ENCODE data around the gene MAP7.
"Not testable (repeated sequence)": the region's sequence is repeated elsewhere in the genome, so short reads cannot be mapped to it uniquely, and the experiment has no call there.

Gene MAP7

GRCh38 chr6:136383268-136383937 is 166.8 kb downstream of the MAP7 start:
- H3K4me3 ChIP-seq (ENCODE audit: control insufficient read depth in 1 of 7, extremely low read depth in 1 of 7, insufficient read depth in 4 of 7, low read depth in 2 of 7, low read length in 6 of 7) = no peak overlapping the region
- H3K27me3 ChIP-seq (replicated peaks in 2 of 5; ENCODE audit: control insufficient read depth in 4 of 5, insufficient read depth in 5 of 5, low read length in 4 of 5) = no peaks in the 10 kb centered on the region
- H3K4me1 ChIP-seq (ENCODE audit: control extremely low read depth in 1 of 4, control insufficient read depth in 4 of 4, insufficient read depth in 4 of 4, low read length in 3 of 4) = no peaks in the 10 kb centered on the region
- no peak overlapping the region for H3K27ac ChIP-seq (ENCODE audit: insufficient read depth in 1 of 2, low read depth in 1 of 2, low read length in 2 of 2, poor library complexity in 1 of 2, severe bottlenecking in 2 of 2)
- peaks cover 0 to 37% (median 16%) of the 10 kb centered on the region in 4 experiments for H3K36me3 ChIP-seq (ENCODE audit: control insufficient read depth in 4 of 4, insufficient read depth in 4 of 4, low read length in 3 of 4)
- H3K9me3 ChIP-seq (ENCODE audit: control extremely low read depth in 1 of 5, control insufficient read depth in 4 of 5, insufficient read depth in 2 of 5, low read depth in 1 of 5, low read length in 4 of 5) = no peaks in the 10 kb centered on the region
- no peak for DNase-seq
- ChIA-PET CTCF (no interaction called here), POLR2A (no interaction called here)
- 98% methylated on average over 7 of the region's 9 CpGs for WGBS (ENCODE audit: insufficient coverage)

GRCh38 chr6:136382676-136383252 is 167.5 kb downstream of the MAP7 start:
- Histone ChIP-seq H3K4me3 (ENCODE audit: control insufficient read depth in 1 of 7, extremely low read depth in 1 of 7, insufficient read depth in 4 of 7, low read depth in 2 of 7, low read length in 6 of 7) (no peak overlapping the region), H3K36me3 (ENCODE audit: control insufficient read depth in 4 of 4, insufficient read depth in 4 of 4, low read length in 3 of 4) (peaks cover 0 to 35% (median 17%) of the 10 kb centered on the region in 4 experiments), H3K9me3 (ENCODE audit: control extremely low read depth in 1 of 5, control insufficient read depth in 4 of 5, insufficient read depth in 2 of 5, low read depth in 1 of 5, low read length in 4 of 5) (no peaks in the 10 kb centered on the region), H3K4me1 (ENCODE audit: control extremely low read depth in 1 of 4, control insufficient read depth in 4 of 4, insufficient read depth in 4 of 4, low read length in 3 of 4) (no peaks in the 10 kb centered on the region), H3K27ac (ENCODE audit: insufficient read depth in 1 of 2, low read depth in 1 of 2, low read length in 2 of 2, poor library complexity in 1 of 2, severe bottlenecking in 2 of 2) (no peak overlapping the region), H3K27me3 (replicated peaks in 2 of 5; ENCODE audit: control insufficient read depth in 4 of 5, insufficient read depth in 5 of 5, low read length in 4 of 5) (no peaks in the 10 kb centered on the region)
- no peak for DNase-seq
- ChIA-PET POLR2A (no interaction called here), CTCF (no interaction called here)

- DNase-seq = peak; percentile 19 to 51 (median 50)
- Histone ChIP-seq H3K27ac (ENCODE audit: insufficient read depth in 1 of 2, low read depth in 1 of 2, low read length in 2 of 2, poor library complexity in 1 of 2, severe bottlenecking in 2 of 2) (no peak overlapping the region), H3K27me3 (replicated peaks in 2 of 5; ENCODE audit: control insufficient read depth in 4 of 5, insufficient read depth in 5 of 5, low read length in 4 of 5) (no peaks in the 10 kb centered on the region), H3K9me3 (ENCODE audit: control extremely low read depth in 1 of 5, control insufficient read depth in 4 of 5, insufficient read depth in 2 of 5, low read depth in 1 of 5, low read length in 4 of 5) (no peaks in the 10 kb centered on the region), H3K36me3 (ENCODE audit: control insufficient read depth in 4 of 4, insufficient read depth in 4 of 4, low read length in 3 of 4) (peaks cover 9 to 39% (median 32%) of the 10 kb centered on the region in 4 experiments), H3K4me3 (ENCODE audit: control insufficient read depth in 1 of 7, extremely low read depth in 1 of 7, insufficient read depth in 4 of 7, low read depth in 2 of 7, low read length in 6 of 7) (no peak overlapping the region), H3K4me1 (ENCODE audit: control extremely low read depth in 1 of 4, control insufficient read depth in 4 of 4, insufficient read depth in 4 of 4, low read length in 3 of 4) (no peaks in the 10 kb centered on the region)
- POLR2A ChIA-PET = no interaction called here
- CTCF ChIA-PET = interaction anchor here (0.7 to 3.4 kb wide), 9 partner anchors 9 to 186 kb away, joined by 3 to 9 read pairs (median 3); partner anchors contain the start of gene MAP7
These were observed 171.3 kb downstream of the MAP7 start for GRCh38 chr6:136378888-136379287.

GRCh38 chr6:136375836-136376235 is 174.4 kb downstream of the MAP7 start:
- Histone ChIP-seq H3K36me3 (ENCODE audit: control insufficient read depth in 4 of 4, insufficient read depth in 4 of 4, low read length in 3 of 4) (peaks cover 9 to 48% (median 25%) of the 10 kb centered on the region in 4 experiments), H3K4me1 (ENCODE audit: control extremely low read depth in 1 of 4, control insufficient read depth in 4 of 4, insufficient read depth in 4 of 4, low read length in 3 of 4) (peaks cover 0 to 17% (median 8%) of the 10 kb centered on the region in 4 experiments)
- H3K27me3 ChIP-seq (replicated peaks in 2 of 5; ENCODE audit: control insufficient read depth in 4 of 5, insufficient read depth in 5 of 5, low read length in 4 of 5); H3K9me3 ChIP-seq (ENCODE audit: control extremely low read depth in 1 of 5, control insufficient read depth in 4 of 5, insufficient read depth in 2 of 5, low read depth in 1 of 5, low read length in 4 of 5); DNase-seq; H3K4me3 ChIP-seq (ENCODE audit: control insufficient read depth in 1 of 7, extremely low read depth in 1 of 7, insufficient read depth in 4 of 7, low read depth in 2 of 7, low read length in 6 of 7); H3K27ac ChIP-seq (ENCODE audit: insufficient read depth in 1 of 2, low read depth in 1 of 2, low read length in 2 of 2, poor library complexity in 1 of 2, severe bottlenecking in 2 of 2); POLR2A ChIA-PET: not testable (repeated sequence)
- 100% methylated on average over 3 of the region's 4 CpGs for WGBS (ENCODE audit: insufficient coverage)
- CTCF ChIA-PET = interaction anchor here (1.2 to 3.4 kb wide), 4 partner anchors 12 to 174 kb away, joined by 3 to 8 read pairs (median 6); partner anchors contain the start of gene MAP7

GRCh38 chr6:136371959-136372358 is 178.3 kb downstream of the MAP7 start:
- CTCF ChIA-PET = interaction anchor here (1.2 to 2.9 kb wide), 5 partner anchors 14 to 178 kb away, joined by 3 to 11 read pairs (median 5); partner anchors contain the start of gene MAP7

GRCh38 chr6:136370988-136371728 is 179.1 kb downstream of the MAP7 start:
- no peak overlapping the region for H3K4me3 ChIP-seq (ENCODE audit: control insufficient read depth in 1 of 7, extremely low read depth in 1 of 7, insufficient read depth in 4 of 7, low read depth in 2 of 7, low read length in 6 of 7)
- peaks cover under 1 to 29% (median 6%) of the 10 kb centered on the region in 4 experiments for H3K36me3 ChIP-seq (ENCODE audit: control insufficient read depth in 4 of 4, insufficient read depth in 4 of 4, low read length in 3 of 4)
- 76% methylated on average over 3 of the region's 4 CpGs for WGBS (ENCODE audit: insufficient coverage)
- H3K4me1 ChIP-seq (ENCODE audit: control extremely low read depth in 1 of 4, control insufficient read depth in 4 of 4, insufficient read depth in 4 of 4, low read length in 3 of 4) = peaks cover 6 to 27% (median 12%) of the 10 kb centered on the region in 4 experiments
- H3K27ac ChIP-seq (ENCODE audit: insufficient read depth in 1 of 2, low read depth in 1 of 2, low read length in 2 of 2, poor library complexity in 1 of 2, severe bottlenecking in 2 of 2) = peak overlapping the region in 1 of 2 experiments; percentile 44
- POLR2A ChIA-PET = interaction anchor here (0.6 kb wide), 1 partner anchor 57 kb away, joined by 3 read pairs; no protein-coding TSS in a partner anchor
- H3K27me3 ChIP-seq (replicated peaks in 2 of 5; ENCODE audit: control insufficient read depth in 4 of 5, insufficient read depth in 5 of 5, low read length in 4 of 5) = no peaks in the 10 kb centered on the region
- CTCF ChIA-PET = interaction anchor here (0.6 to 2.9 kb wide), 6 partner anchors 8 to 178 kb away, joined by 3 to 11 read pairs (median 4); partner anchors contain the start of gene MAP7
- H3K9me3 ChIP-seq (ENCODE audit: control extremely low read depth in 1 of 5, control insufficient read depth in 4 of 5, insufficient read depth in 2 of 5, low read depth in 1 of 5, low read length in 4 of 5) = no peaks in the 10 kb centered on the region
- peak in 2 of 3 donors; percentile 40 to 61 for DNase-seq

More at GRCh38 chr6:136371959-136372358, 178.3 kb downstream of the MAP7 start:
- Histone ChIP-seq H3K27me3 (replicated peaks in 2 of 5; ENCODE audit: control insufficient read depth in 4 of 5, insufficient read depth in 5 of 5, low read length in 4 of 5) (no peaks in the 10 kb centered on the region), H3K4me3 (ENCODE audit: control insufficient read depth in 1 of 7, extremely low read depth in 1 of 7, insufficient read depth in 4 of 7, low read depth in 2 of 7, low read length in 6 of 7) (peak overlapping the region in 2 of 7 experiments; percentile 38), H3K9me3 (ENCODE audit: control extremely low read depth in 1 of 5, control insufficient read depth in 4 of 5, insufficient read depth in 2 of 5, low read depth in 1 of 5, low read length in 4 of 5) (no peaks in the 10 kb centered on the region), H3K36me3 (ENCODE audit: control insufficient read depth in 4 of 4, insufficient read depth in 4 of 4, low read length in 3 of 4) (peaks cover 8 to 37% (median 12%) of the 10 kb centered on the region in 4 experiments), H3K27ac (ENCODE audit: insufficient read depth in 1 of 2, low read depth in 1 of 2, low read length in 2 of 2, poor library complexity in 1 of 2, severe bottlenecking in 2 of 2) (peak overlapping the region in 1 of 2 experiments; percentile 44), H3K4me1 (ENCODE audit: control extremely low read depth in 1 of 4, control insufficient read depth in 4 of 4, insufficient read depth in 4 of 4, low read length in 3 of 4) (peaks cover 0 to 21% (median 8%) of the 10 kb centered on the region in 4 experiments)
- no CpG with 5 or more reads among the region's 2 CpGs for WGBS (ENCODE audit: insufficient coverage)
- peak in 2 of 3 donors; percentile 34 to 43 for DNase-seq
- POLR2A ChIA-PET = no interaction called here

Data from common myeloid progenitor, CD34-positive (primary cell).